ENCODE results near the gene PTPRZ1. TPM values are rescaled to one million over a fixed set of nuclear protein-coding genes. Genes with fewer than 3 reads are reported as not detected.

The PTPRZ1 gene
- total RNA-seq, 1 donor from 2014 or later: 0.80 TPM

GRCh38 chr7:122070834-122071233 is 197.9 kb downstream of the PTPRZ1 start:
- Histone ChIP-seq H3K4me1 (no peaks in the 10 kb centered on the region), H3K36me3 (peaks cover 19% of the 10 kb centered on the region), H3K9me3 (replicated peaks) (no peaks in the 10 kb centered on the region), H3K27me3 (ENCODE audit: low read depth) (no peaks in the 10 kb centered on the region), H3K4me3 (no peak overlapping the region), H3K27ac (replicated peaks) (no peak overlapping the region)
- intact Hi-C loops (cut with micrococcal nuclease): no loop called here
- TF ChIP-seq CTCF (IDR thresholded peaks at IDR 0.05; ENCODE audit: borderline replicate concordance): no peak
- DNase-seq: no peak

- TF ChIP-seq CTCF (IDR thresholded peaks at IDR 0.05; ENCODE audit: borderline replicate concordance): no peak
Observed at GRCh38 chr7:122072272-122072671, 199.3 kb downstream of the PTPRZ1 start.

GRCh38 chr7:122072924-122073599 is 200.1 kb downstream of the PTPRZ1 start:
- TF ChIP-seq CTCF (IDR thresholded peaks at IDR 0.05; ENCODE audit: borderline replicate concordance): no peak
- Histone ChIP-seq H3K4me3 (no peak overlapping the region), H3K36me3 (peaks cover 42% of the 10 kb centered on the region), H3K27ac (replicated peaks) (no peak overlapping the region), H3K9me3 (replicated peaks) (no peaks in the 10 kb centered on the region), H3K4me1 (no peaks in the 10 kb centered on the region), H3K27me3 (ENCODE audit: low read depth) (no peaks in the 10 kb centered on the region)
- intact Hi-C loops (cut with micrococcal nuclease): no loop called here
- DNase-seq: no peak

More at GRCh38 chr7:122072272-122072671, 199.3 kb downstream of the PTPRZ1 start:
- H3K9me3 ChIP-seq (replicated peaks): no peaks in the 10 kb centered on the region
- no peak overlapping the region for H3K4me3 ChIP-seq
- intact Hi-C loops (cut with micrococcal nuclease): no loop called here
- no peaks in the 10 kb centered on the region for H3K4me1 ChIP-seq
- no peaks in the 10 kb centered on the region for H3K27me3 ChIP-seq (ENCODE audit: low read depth)
- peaks cover 34% of the 10 kb centered on the region for H3K36me3 ChIP-seq
- no peak overlapping the region for H3K27ac ChIP-seq (replicated peaks)
- no peak for DNase-seq

- intact Hi-C loops (cut with micrococcal nuclease): no loop called here
Observed at GRCh38 chr7:122073635-122074034, 200.7 kb downstream of the PTPRZ1 start.

GRCh38 chr7:122082160-122082559 is 209.2 kb downstream of the PTPRZ1 start:
- H3K27ac ChIP-seq (replicated peaks): no peak overlapping the region
- H3K4me3 ChIP-seq: no peak overlapping the region
- DNase-seq: no peak
- intact Hi-C loops (cut with micrococcal nuclease): no loop called here
- no peaks in the 10 kb centered on the region for H3K9me3 ChIP-seq (replicated peaks)
- TF ChIP-seq CTCF (IDR thresholded peaks at IDR 0.05; ENCODE audit: borderline replicate concordance): no peak
- H3K36me3 ChIP-seq: peaks cover 82% of the 10 kb centered on the region
- no peaks in the 10 kb centered on the region for H3K4me1 ChIP-seq
- no peaks in the 10 kb centered on the region for H3K27me3 ChIP-seq (ENCODE audit: low read depth)

More at GRCh38 chr7:122073635-122074034, 200.7 kb downstream of the PTPRZ1 start:
- H3K36me3 ChIP-seq: peaks cover 45% of the 10 kb centered on the region
- H3K4me3 ChIP-seq: no peak overlapping the region
- H3K9me3 ChIP-seq (replicated peaks): no peaks in the 10 kb centered on the region
- H3K27ac ChIP-seq (replicated peaks): no peak overlapping the region
- H3K4me1 ChIP-seq: no peaks in the 10 kb centered on the region
- DNase-seq: no peak
- TF ChIP-seq CTCF (IDR thresholded peaks at IDR 0.05; ENCODE audit: borderline replicate concordance): no peak
- H3K27me3 ChIP-seq (ENCODE audit: low read depth): no peaks in the 10 kb centered on the region
